Right atrium auricular region (tissue), 2 donors: ENCODE measurements around the gene GRM4. TPM values are rescaled to one million over a fixed set of nuclear protein-coding genes. Genes with fewer than 3 reads are reported as not detected.
"Not testable (repeated sequence)": the region's sequence is repeated elsewhere in the genome, so short reads cannot be mapped to it uniquely, and the experiment has no call there.

Experiments used
- DNase-seq: peaks from one replicate; pipeline ENCODE4 v3.0.0-alpha.2; 2019; ENCODE audit warnings: low spot score
- H3K27ac ChIP-seq, 2 donors: fragments of 200-600 bp; sonication (generic); 1 replicate in 1 of 2; 2 replicates in 1 of 2; pipeline ENCODE4 v1.5.1; 2016 to 2019
- H3K27me3 ChIP-seq, 2 donors: fragments of 200-600 bp; sonication (generic); one replicate each; pipeline versions ENCODE4 v1.5.1 to v1.6.0; 2017 to 2019
- H3K36me3 ChIP-seq: fragments of 200-600 bp; sonication (generic); one replicate; pipeline ENCODE4 v1.5.1; 2016
- H3K4me1 ChIP-seq, 2 donors: fragments of 200-600 bp; sonication (generic); one replicate each; pipeline versions ENCODE4 v1.5.1 to v1.6.0; 2017 to 2019
- H3K4me3 ChIP-seq, 2 donors: fragments of 200-600 bp; sonication (generic); 1 replicate in 1 of 2; 2 replicates in 1 of 2; pipeline ENCODE4 v1.5.1; 2017 to 2019; ENCODE audit warnings: mild to moderate bottlenecking in 1 of 2, moderate library complexity in 1 of 2
- H3K9me3 ChIP-seq, 2 donors: fragments of 200-600 bp; sonication (generic); one replicate each; pipeline ENCODE4 v1.5.1; 2019
- total RNA-seq, 2 donors: library from RNA; depleted of rRNA; stranded (reverse); fragments of >200 nt; gene quantifications; one replicate each; pipeline ENCODE4 v1.1.0, GENCODE V29; 2016
- TF ChIP-seq, protein P1 (sequence below), 2 donors: fragments of 200-600 bp; sonication (generic); IDR thresholded peaks; one replicate each; pipeline ENCODE4 v1.5.1; 2019; ENCODE audit warnings: antibody characterized with exemption in 2 of 2

The GRM4 gene
- total RNA-seq, 2 donors from 2014 or later, result not detected

DNA sequence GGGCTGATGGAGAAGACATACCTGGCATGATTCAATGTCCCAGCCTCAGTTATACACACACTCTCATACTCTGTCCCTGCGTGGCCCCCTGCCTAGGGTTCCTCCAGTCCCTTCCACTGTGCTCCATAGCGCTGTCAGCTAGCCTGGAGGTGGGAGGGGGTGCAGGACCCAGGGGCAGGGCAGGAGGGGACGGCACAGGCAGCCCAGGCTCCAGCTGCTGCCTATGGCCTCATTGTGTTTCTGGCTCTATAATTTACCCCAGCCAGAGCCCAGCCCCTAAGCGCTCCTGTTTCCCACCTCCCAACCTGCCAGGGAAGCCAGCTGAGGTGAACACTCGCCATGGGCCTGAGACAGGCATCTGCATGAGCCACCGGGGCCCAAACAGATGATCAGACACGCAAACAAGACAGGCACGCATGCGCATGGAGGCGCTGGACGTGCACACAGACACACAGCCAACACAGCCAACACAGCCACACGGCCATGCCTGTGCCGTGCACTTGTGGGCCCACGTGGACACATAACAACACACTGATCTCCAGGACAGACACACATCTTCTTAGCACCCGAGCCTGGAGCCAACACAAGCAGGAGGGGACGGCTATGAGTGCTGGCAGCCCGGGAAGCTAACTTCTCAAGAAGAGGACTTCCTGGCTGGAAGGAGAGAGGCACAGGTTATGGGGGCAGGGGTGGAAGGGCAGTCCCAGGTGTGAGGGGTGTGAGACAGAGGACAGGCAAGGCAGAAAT lies 124.9 kb downstream of the GRM4 start:
- DNase-seq, result no peak
- TF ChIP-seq, protein P1, sequence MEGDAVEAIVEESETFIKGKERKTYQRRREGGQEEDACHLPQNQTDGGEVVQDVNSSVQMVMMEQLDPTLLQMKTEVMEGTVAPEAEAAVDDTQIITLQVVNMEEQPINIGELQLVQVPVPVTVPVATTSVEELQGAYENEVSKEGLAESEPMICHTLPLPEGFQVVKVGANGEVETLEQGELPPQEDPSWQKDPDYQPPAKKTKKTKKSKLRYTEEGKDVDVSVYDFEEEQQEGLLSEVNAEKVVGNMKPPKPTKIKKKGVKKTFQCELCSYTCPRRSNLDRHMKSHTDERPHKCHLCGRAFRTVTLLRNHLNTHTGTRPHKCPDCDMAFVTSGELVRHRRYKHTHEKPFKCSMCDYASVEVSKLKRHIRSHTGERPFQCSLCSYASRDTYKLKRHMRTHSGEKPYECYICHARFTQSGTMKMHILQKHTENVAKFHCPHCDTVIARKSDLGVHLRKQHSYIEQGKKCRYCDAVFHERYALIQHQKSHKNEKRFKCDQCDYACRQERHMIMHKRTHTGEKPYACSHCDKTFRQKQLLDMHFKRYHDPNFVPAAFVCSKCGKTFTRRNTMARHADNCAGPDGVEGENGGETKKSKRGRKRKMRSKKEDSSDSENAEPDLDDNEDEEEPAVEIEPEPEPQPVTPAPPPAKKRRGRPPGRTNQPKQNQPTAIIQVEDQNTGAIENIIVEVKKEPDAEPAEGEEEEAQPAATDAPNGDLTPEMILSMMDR (IDR thresholded peaks at IDR 0.05), result no peak
- no peak overlapping the region for H3K27ac ChIP-seq
- no peak overlapping the region for H3K4me3 ChIP-seq
- no peaks in the 10 kb centered on the region for H3K36me3 ChIP-seq
- peaks cover 0 to 4% of the 10 kb centered on the region in 2 donors for H3K9me3 ChIP-seq
- no peaks in the 10 kb centered on the region for H3K27me3 ChIP-seq
- H3K4me1 ChIP-seq, result no peaks in the 10 kb centered on the region

DNA sequence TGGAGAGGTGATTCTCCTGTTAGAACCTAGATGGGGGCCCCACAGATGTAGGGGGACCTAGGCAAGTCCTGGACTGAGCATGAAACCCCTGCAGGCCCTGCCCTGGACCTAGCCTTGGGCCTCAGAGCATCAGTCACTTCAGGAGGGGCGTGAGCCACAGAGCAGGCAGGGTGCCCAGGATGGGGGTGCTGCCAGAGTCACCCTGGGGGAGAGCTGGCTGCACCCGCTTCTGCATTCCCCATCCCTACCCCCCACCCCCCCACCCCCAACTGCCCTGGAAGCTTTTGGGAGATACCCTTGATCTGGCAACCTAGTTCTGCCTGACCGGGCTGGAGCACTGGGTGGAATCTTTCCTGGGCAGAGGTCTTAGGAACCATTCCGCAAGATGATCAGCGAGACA lies 125.6 kb downstream of the GRM4 start:
- H3K4me1 ChIP-seq, result no peaks in the 10 kb centered on the region
- H3K9me3 ChIP-seq, result peaks cover 0 to 4% of the 10 kb centered on the region in 2 donors
- no peak for DNase-seq
- H3K36me3 ChIP-seq, result no peaks in the 10 kb centered on the region
- no peak overlapping the region for H3K4me3 ChIP-seq
- TF ChIP-seq, protein P1 (IDR thresholded peaks at IDR 0.05), result no peak
- H3K27me3 ChIP-seq, result no peaks in the 10 kb centered on the region
- H3K27ac ChIP-seq, result no peak overlapping the region

DNA sequence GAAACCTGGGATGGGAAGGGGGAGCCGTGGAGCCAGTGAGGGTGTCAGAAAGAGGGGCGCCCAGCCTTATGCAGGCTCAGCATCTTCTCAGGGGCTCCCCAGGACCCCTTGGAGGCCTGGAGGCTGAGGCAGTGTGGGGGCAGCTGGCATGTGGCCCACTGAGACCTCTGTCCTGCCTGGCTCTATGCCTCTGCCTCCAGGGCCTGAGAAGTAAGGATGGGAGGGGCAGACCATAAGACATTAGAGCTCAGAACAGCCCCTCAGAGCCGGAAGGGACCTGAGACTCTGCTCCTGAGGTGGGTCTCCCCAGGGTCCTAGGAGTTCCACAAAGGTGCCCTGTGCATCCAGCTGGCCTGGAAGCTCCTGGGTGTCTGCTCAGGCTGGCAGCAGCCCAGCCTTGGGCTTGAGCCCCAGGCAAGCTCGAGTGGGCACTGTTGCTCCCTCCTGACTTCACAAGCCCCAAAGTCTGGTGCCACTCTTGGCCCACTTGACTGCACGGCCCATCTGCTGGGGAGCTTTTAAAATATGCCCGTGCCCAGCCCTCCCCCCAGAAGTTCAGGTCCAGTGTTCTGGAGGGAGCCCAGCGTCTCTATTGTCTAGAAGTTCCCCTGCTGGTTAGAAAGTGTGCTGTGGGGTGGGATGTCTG lies 126.8 kb downstream of the GRM4 start:
- Histone ChIP-seq H3K27ac (no peak overlapping the region), H3K27me3 (no peaks in the 10 kb centered on the region), H3K4me1 (no peaks in the 10 kb centered on the region), H3K36me3 (no peaks in the 10 kb centered on the region), H3K4me3 (no peak overlapping the region), H3K9me3 (peaks cover 0 to 3% of the 10 kb centered on the region in 2 donors)
- TF ChIP-seq, protein P1 (IDR thresholded peaks at IDR 0.05), result no peak
- no peak for DNase-seq

DNA sequence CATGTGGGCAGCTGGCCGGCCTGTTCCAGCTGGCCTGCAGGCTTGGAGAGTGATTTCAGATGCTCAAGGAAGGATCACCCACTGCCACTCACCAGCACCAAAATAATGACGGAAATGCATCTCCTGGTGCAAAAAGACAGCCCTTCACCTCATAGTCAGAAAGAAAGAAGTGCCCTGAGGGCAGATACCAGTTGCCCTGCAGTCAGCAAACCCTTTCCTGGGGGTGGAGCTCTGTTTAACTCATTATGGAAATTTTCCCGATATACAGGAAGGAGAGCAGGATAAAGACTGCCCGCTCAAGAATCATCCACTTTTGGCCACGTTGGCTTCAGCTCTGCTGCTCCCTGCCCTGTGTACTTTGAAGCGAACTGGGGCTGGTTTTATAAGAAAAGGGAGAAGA lies 127.9 kb downstream of the GRM4 start:
- no peak overlapping the region for H3K27ac ChIP-seq
- TF ChIP-seq, protein P1 (IDR thresholded peaks at IDR 0.05), result no peak
- no peaks in the 10 kb centered on the region for H3K4me1 ChIP-seq
- DNase-seq, result no peak
- H3K27me3 ChIP-seq, result no peaks in the 10 kb centered on the region
- no peaks in the 10 kb centered on the region for H3K36me3 ChIP-seq
- H3K4me3 ChIP-seq, result no peak overlapping the region
- H3K9me3 ChIP-seq, result no peaks in the 10 kb centered on the region

DNA sequence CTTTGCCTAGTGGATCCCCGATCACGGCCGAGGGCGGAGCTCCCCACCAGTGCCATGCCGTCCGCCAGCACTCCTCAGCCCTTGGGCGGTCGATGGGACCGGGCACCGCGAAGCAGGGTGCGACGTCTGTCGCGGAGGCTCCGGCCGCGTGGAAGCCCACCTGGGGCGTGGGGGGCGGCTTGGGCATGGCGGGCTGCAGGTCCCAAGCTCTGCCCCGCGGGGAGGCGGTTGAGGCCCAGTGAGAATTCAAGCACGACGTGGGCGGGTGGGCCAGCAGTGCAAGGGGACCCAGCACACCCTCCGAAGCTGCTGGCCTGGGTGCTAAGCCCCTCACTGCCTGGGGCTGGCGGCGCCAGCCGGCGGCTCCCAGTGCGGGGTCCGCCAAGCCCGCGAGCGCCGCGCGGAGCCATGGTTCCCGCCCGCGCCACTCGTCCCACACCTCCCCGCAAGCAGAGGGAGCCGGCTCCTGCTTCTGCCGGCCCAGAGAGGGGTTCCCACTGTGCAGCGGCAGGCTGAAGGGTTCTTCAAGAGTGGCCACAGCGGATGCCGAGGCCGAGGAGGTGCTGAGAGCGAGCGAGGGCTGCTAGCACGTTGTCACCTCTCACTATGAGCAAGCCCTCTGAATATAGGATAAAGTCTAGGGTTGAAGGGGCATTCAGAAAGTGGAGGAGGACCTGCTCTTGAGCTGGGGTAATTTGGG lies 128.6 kb downstream of the GRM4 start:
- H3K36me3 ChIP-seq, result no peaks in the 10 kb centered on the region
- no peak overlapping the region for H3K27ac ChIP-seq
- no peaks in the 10 kb centered on the region for H3K4me1 ChIP-seq
- H3K9me3 ChIP-seq, result no peaks in the 10 kb centered on the region
- TF ChIP-seq, protein P1 (IDR thresholded peaks at IDR 0.05), result no peak
- H3K4me3 ChIP-seq, result no peak overlapping the region
- H3K27me3 ChIP-seq, result no peaks in the 10 kb centered on the region
- no peak for DNase-seq

DNA sequence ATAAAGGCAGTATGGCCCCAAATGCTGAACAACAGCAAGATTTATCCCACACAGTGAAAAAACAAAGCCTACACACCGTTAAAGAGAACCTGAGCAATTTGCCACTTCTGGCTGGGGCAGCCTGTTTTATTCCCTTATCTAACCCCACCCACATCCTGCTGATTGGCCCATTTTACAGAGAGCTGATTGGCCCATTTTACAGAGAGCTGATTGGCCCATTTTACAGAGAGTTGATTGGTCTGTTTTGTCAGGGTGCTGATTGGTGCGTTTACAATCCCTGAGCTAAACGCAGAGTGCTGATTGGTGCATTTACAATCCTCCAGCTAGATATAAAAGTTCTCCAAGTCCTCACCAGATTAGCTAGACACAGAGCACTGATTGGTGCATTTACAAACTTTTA lies 129.3 kb downstream of the GRM4 start:
- not testable (repeated sequence) for H3K4me3 ChIP-seq, H3K27me3 ChIP-seq, H3K27ac ChIP-seq, H3K36me3 ChIP-seq, DNase-seq, H3K4me1 ChIP-seq, H3K9me3 ChIP-seq
